B cell (primary cell): Measurements from ENCODE around the gene CD63.

Experiments
- CTCF ChIP-seq: fragments of 200-600 bp; IDR thresholded peaks from one replicate; pipeline ENCODE4 v1.8.0; 2022; ENCODE audit warnings: antibody characterized with exemption, mild to moderate bottlenecking
- EZH2 ChIP-seq: IDR thresholded peaks from 2 replicates; pipeline ENCODE4 v1.6.1; 2012; ENCODE audit warnings: borderline replicate concordance, low read depth, mild to moderate bottlenecking, moderate library complexity, low read length; ENCODE audit not compliant: insufficient read depth, poor library complexity, severe bottlenecking

GRCh38 chr12:55702861-55703260 is 25.9 kb downstream of the CD63 start:
- TF ChIP-seq CTCF = no peak
- TF ChIP-seq EZH2 = no peak
